HT-29 (cell line): ENCODE results near the gene INAFM1. TPM values are rescaled to one million over a fixed set of nuclear protein-coding genes. Genes with fewer than 3 reads are reported as not detected.

Experiments used
- DNase-seq: peaks from one replicate; pipeline ENCODE4 v3.0.0-alpha.2; 2015; ENCODE audit warnings: low spot score
- total RNA-seq: library from RNA; depleted of rRNA; stranded (reverse); fragments of >200 nt; shearing (Covaris generic); gene quantifications from 2 replicates; pipeline ENCODE4 v1.2.3, GENCODE V29; 2014; rRNA removed

The INAFM1 gene
- 20.2 and 22.0 TPM in 2 replicates for total RNA-seq

- peak; percentile 99 for DNase-seq
Observed at GRCh38 chr19:47274071-47274890, at the start of gene INAFM1. TSS of gene INAFM1 (plus strand) at chr19:47274885. CDS start at chr19:47274920, 35 bp downstream.

GRCh38 chr19:47225746-47226425 is 48.8 kb upstream of the INAFM1 start:
- DNase-seq, result peak; percentile 96

GRCh38 chr19:47226426-47227351 is 48.0 kb upstream of the INAFM1 start:
- peak; percentile 83 for DNase-seq

- peak; percentile 87 for DNase-seq
Observed at GRCh38 chr19:47227352-47228167, 47.1 kb upstream of the INAFM1 start.

GRCh38 chr19:47228168-47228936 is 46.3 kb upstream of the INAFM1 start:
- DNase-seq, result peak; percentile 51

GRCh38 chr19:47228937-47229675 is 45.6 kb upstream of the INAFM1 start:
- peak; percentile 46 for DNase-seq

GRCh38 chr19:47229676-47230053 is 45.0 kb upstream of the INAFM1 start:
- peak; percentile 43 for DNase-seq

- DNase-seq, result peak; percentile 71
Observed at GRCh38 chr19:47230054-47230920, 44.4 kb upstream of the INAFM1 start.

GRCh38 chr19:47230921-47231214 is 43.8 kb upstream of the INAFM1 start, which contains the start of gene BBC3:
TSS of gene BBC3 (minus strand) at chr19:47231199. CDS start at chr19:47228431, 2,768 bp downstream.
- no peak for DNase-seq

GRCh38 chr19:47231215-47232054 is 43.2 kb upstream of the INAFM1 start:
- peak; percentile 70 for DNase-seq

- peak; percentile 46 for DNase-seq
Observed at GRCh38 chr19:47232422-47233211, 42.1 kb upstream of the INAFM1 start.

- DNase-seq, result no peak
Observed at GRCh38 chr19:47236072-47236675, 38.5 kb upstream of the INAFM1 start.

- DNase-seq, result no peak
Observed at GRCh38 chr19:47239152-47239551, 35.5 kb upstream of the INAFM1 start.

- no peak for DNase-seq
Observed at GRCh38 chr19:47239610-47240296, 34.9 kb upstream of the INAFM1 start.

- DNase-seq, result no peak
Observed at GRCh38 chr19:47240556-47240955, 34.1 kb upstream of the INAFM1 start.
